Neutrophil (primary cell): Measurements from ENCODE around the gene DPP3.

Experiments used
- H3K27ac ChIP-seq: fragments of 200-600 bp; sonication (generic); 2 replicates; pipeline ENCODE4 v1.5.1; 2016; ENCODE audit warnings: mild to moderate bottlenecking, moderate library complexity
- H3K27me3 ChIP-seq: fragments of 200-600 bp; sonication (generic); 2 replicates; pipeline ENCODE4 v1.6.0; 2016; ENCODE audit warnings: mild to moderate bottlenecking
- H3K36me3 ChIP-seq: fragments of 200-600 bp; sonication (generic); 2 replicates; pipeline ENCODE4 v1.5.1; 2017
- H3K4me1 ChIP-seq, 2 experiments: fragments of 200-600 bp in 1 of 2; sonication (generic) in 1 of 2; 1 replicate in 1 of 2; 2 replicates in 1 of 2; pipeline versions ENCODE4 v1.5.1 to v1.6.1; 2013 to 2016; ENCODE audit warnings: low read depth in 1 of 2, low read length in 1 of 2, mild to moderate bottlenecking in 1 of 2, moderate library complexity in 1 of 2; ENCODE audit not compliant: control insufficient read depth in 1 of 2, insufficient read depth in 1 of 2
- H3K4me3 ChIP-seq, 2 experiments: fragments of 200-600 bp in 1 of 2; sonication (generic) in 1 of 2; 1 replicate in 1 of 2; 2 replicates in 1 of 2; pipeline ENCODE4 v1.5.1; 2013 to 2016; ENCODE audit warnings: low read depth in 1 of 2, low read length in 1 of 2, mild to moderate bottlenecking in 1 of 2, moderate library complexity in 1 of 2
- H3K9me3 ChIP-seq: fragments of 200-600 bp; sonication (generic); 2 replicates; pipeline ENCODE4 v1.5.1; 2016
- CTCF ChIP-seq: fragments of 200-600 bp; sonication (generic); IDR thresholded peaks from 2 replicates; pipeline ENCODE4 v1.5.1; 2016; ENCODE audit warnings: antibody characterized with exemption

DPP3 gene

GRCh38 chr11:66475349-66476172, 4.7 kb upstream of the DPP3 start:
- Histone ChIP-seq H3K36me3 (no peaks in the 10 kb centered on the region), H3K4me1 (peaks cover 14 to 15% of the 10 kb centered on the region in 2 experiments), H3K9me3 (no peaks in the 10 kb centered on the region), H3K27ac (no peak overlapping the region), H3K27me3 (no peaks in the 10 kb centered on the region), H3K4me3 (no peak overlapping the region)
- TF ChIP-seq CTCF, result no peak

DNA sequence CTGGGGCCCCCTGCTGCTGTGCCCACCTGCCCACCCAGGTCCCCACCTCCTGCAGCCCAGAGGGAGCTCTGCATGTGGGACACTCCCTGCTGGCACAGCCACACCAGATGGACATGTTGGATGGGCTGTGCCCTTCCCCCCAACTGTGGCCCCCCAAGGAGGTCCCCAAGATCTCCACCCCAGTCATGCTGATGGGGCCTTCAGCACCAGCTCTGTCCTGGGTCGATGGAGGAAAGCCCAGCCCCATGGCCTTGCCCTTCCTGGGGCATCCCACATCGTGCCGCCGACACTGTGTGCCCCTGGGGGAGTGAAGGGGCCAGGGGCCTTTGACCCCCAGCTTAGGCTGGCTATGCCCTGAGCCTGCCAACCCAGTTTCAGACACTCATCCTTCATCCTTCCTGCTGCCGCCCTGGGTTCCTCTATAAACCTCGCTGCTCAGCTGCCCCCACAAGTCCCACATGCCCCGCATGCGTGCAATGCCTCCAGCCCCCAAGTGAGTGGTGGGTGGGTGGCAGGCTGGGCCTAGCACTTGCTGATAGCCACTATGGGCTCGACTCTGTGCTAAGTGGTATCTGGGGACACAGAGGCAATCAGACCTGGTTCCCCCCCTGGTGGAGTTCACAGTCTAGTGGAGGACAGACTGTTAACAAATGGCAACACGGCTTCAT, 3.9 kb upstream of the DPP3 start:
- Histone ChIP-seq H3K4me1 (peaks cover 19 to 20% of the 10 kb centered on the region in 2 experiments), H3K4me3 (no peak overlapping the region), H3K27me3 (no peaks in the 10 kb centered on the region), H3K27ac (no peak overlapping the region), H3K9me3 (no peaks in the 10 kb centered on the region), H3K36me3 (no peaks in the 10 kb centered on the region)
- no peak for TF ChIP-seq CTCF

DNA sequence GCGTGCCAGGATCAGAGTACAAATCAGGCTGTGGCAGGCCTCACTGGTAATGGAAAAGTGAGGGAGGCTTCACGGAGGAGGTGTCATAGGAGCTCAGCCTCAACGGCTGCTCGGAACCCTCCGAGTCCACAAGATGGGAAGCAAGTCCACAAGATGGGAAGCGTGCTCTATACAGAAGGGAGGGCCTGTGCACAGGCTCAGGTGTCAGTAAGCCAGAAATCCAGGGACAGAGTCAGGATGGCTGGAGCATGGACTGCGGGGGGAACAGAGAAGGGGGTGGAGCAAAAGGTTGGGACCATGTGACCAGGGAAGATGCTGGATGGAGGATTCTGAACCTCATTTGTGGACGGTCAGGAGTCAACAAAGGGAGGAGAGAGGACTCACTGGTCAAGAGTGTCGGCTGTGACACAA, 3.4 kb upstream of the DPP3 start:
- TF ChIP-seq CTCF, result no peak
- H3K9me3 ChIP-seq, result no peaks in the 10 kb centered on the region
- H3K4me3 ChIP-seq, result no peak overlapping the region
- peaks cover 19 to 20% of the 10 kb centered on the region in 2 experiments for H3K4me1 ChIP-seq
- H3K27me3 ChIP-seq, result no peaks in the 10 kb centered on the region
- H3K27ac ChIP-seq, result no peak overlapping the region
- no peaks in the 10 kb centered on the region for H3K36me3 ChIP-seq

DNA sequence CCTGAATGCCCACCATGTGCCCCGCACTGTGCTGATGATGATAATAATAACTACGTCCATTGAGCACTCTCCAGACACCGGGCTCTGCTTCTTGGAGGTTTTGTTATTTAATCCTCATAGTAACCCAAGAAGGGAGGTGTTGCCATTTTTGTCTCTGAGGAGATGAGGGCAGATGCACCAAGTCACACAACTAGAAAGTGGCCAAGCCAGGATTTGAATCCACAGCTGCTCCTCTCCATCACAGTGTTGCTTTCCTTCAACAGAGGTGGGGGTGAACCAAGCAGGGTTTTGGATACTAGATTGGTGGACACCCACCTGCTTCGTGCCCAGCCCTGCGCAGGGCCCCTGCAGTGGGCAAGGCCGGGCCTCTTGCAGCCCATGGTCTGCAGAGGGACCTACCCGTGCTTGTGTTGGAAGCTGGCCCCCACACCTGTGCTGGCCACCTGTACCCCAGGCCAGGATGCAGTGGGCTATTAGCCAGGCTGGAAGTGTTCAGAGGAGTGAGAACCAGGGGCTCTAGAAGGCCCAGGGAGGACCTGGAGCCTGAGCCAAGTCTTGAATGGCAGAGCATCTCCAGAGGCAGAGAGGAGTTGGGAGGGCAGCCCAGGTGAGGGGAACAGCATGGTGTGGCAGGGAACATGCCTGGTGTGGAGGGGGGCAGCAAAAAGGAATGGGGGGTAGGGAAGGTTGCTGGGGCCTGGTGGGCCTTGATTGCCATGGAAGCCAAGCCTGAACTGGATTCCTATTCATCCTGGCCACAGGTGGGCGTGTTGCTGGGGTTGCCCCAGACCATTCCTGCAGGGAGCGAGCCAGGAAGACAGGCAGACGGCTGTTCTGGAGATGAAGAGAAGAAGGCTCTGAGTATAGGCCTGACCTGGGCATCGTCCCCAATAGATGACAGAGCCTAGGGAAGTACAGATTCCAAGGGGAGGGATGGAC, 2.7 kb upstream of the DPP3 start:
- H3K9me3 ChIP-seq, result no peaks in the 10 kb centered on the region
- H3K27me3 ChIP-seq, result no peaks in the 10 kb centered on the region
- H3K4me1 ChIP-seq, result peaks cover 19 to 20% of the 10 kb centered on the region in 2 experiments
- no peak overlapping the region for H3K4me3 ChIP-seq
- no peak overlapping the region for H3K27ac ChIP-seq
- no peaks in the 10 kb centered on the region for H3K36me3 ChIP-seq
- TF ChIP-seq CTCF, result no peak

DNA sequence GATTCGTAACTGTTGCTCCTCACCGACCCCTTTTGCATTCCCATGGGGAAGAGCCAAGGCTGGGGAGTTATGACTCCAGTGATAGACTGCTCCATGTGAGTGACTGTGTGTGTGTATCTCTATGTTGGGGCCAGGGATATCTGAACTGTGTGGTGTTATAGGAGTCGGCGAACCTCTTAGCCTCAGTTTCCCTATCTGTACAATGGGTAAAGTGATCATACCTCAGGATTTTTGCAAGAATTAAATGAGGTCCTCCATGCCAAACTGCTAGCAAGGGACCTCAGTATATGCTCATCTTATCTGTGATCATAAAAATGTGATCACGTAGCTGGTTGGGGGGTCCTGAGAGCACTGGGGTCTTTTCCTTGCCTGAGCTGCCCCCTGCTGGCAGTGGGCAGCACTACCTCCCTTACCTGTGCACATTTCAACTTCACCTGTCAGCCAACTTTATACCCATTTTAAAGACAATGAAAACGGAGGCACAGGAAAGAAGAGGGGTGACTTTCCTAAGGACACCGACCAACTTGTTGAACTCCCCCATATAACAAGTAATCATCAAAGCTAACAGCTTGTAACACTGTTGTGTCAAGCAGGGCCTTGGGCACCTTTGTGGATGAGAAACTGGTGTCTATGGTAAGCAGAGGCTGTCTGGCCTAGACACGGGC, 1.4 kb upstream of the DPP3 start:
- H3K27ac ChIP-seq, result peak overlapping the region; percentile 78
- H3K4me3 ChIP-seq, result peak overlapping the region; percentile 80 to 81
- H3K4me1 ChIP-seq, result peaks cover 19 to 20% of the 10 kb centered on the region in 2 experiments
- H3K27me3 ChIP-seq, result no peaks in the 10 kb centered on the region
- peaks cover 7% of the 10 kb centered on the region for H3K36me3 ChIP-seq
- H3K9me3 ChIP-seq, result no peaks in the 10 kb centered on the region
- peak; percentile 61 for TF ChIP-seq CTCF
